ENCODE measurements around the gene DTNA.

DNA sequence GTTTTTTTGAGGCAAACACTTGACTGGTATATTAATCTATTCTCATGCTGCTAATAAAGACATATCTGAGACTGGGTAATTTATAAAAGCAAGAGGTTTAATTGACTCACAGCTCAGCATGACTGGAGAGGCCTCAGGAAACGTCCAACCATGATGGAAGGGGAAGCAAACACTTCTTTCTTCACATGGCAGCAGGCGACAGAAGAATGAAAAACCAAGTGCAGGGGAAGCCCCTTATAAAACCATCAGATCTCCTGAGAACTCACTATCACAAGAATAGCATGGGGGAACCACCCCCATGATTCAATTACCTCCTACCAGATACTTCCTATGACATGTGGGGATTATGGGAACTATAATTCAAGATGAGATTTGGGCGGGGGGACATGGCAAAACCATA is 194.9 kb downstream of the DTNA start:
- TF ChIP-seq NANOG (IDR thresholded peaks at IDR 0.05; ENCODE audit: insufficient read depth, low read depth, low read length, poor library complexity, severe bottlenecking), result no peak
- TF ChIP-seq POLR2AphosphoS5 (IDR thresholded peaks at IDR 0.05; ENCODE audit: low read depth, low read length), result no peak
- no peak for TF ChIP-seq USF2 (IDR thresholded peaks at IDR 0.05; ENCODE audit: low read length)
- TF ChIP-seq CBX5 (IDR thresholded peaks at IDR 0.05; ENCODE audit: low read depth, low read length), result no peak
- no peak for TF ChIP-seq TAF1 (IDR thresholded peaks at IDR 0.05; ENCODE audit: low read depth, low read length)
- TF ChIP-seq GTF2F1 (IDR thresholded peaks at IDR 0.05; ENCODE audit: borderline replicate concordance, low read depth, low read length), result no peak
- TF ChIP-seq GABPA (IDR thresholded peaks at IDR 0.05; ENCODE audit: borderline replicate concordance, insufficient read depth, low read length), result no peak
- no peak for TF ChIP-seq RAD21 (IDR thresholded peaks at IDR 0.05 in 1 of 2, conservative IDR thresholded peaks at IDR 0.05 in 1 of 2; ENCODE audit: low read depth in 2 of 2, low read length in 2 of 2)
- TF ChIP-seq, protein P1, sequence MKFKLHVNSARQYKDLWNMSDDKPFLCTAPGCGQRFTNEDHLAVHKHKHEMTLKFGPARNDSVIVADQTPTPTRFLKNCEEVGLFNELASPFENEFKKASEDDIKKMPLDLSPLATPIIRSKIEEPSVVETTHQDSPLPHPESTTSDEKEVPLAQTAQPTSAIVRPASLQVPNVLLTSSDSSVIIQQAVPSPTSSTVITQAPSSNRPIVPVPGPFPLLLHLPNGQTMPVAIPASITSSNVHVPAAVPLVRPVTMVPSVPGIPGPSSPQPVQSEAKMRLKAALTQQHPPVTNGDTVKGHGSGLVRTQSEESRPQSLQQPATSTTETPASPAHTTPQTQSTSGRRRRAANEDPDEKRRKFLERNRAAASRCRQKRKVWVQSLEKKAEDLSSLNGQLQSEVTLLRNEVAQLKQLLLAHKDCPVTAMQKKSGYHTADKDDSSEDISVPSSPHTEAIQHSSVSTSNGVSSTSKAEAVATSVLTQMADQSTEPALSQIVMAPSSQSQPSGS (IDR thresholded peaks at IDR 0.05; ENCODE audit: low read length), result no peak
- no peak for TF ChIP-seq HDAC6 (IDR thresholded peaks at IDR 0.05; ENCODE audit: low read depth, low read length)
- TF ChIP-seq, protein P2, sequence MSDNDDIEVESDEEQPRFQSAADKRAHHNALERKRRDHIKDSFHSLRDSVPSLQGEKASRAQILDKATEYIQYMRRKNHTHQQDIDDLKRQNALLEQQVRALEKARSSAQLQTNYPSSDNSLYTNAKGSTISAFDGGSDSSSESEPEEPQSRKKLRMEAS (IDR thresholded peaks at IDR 0.05), result no peak
- TF ChIP-seq EZH2 (IDR thresholded peaks at IDR 0.05; ENCODE audit: low read depth, low read length, severe bottlenecking), result no peak
- no peak for TF ChIP-seq POU5F1 (IDR thresholded peaks at IDR 0.05; ENCODE audit: low read depth, low read length)
